HG03571 (cell line): ENCODE results near the gene MGAT3.

Experiments used
- ATAC-seq: cut with Tn5 transposase; IDR thresholded peaks from one replicate; pipeline ENCODE4 v1.9.1; 2021; ENCODE audit not compliant: unreplicated experiment

MGAT3 gene

GRCh38 chr22:39469681-39470450, 13.1 kb downstream of the MGAT3 start:
- ATAC-seq, result no peak

- no peak for ATAC-seq
Observed at GRCh38 chr22:39470451-39471291, 13.9 kb downstream of the MGAT3 start.

GRCh38 chr22:39471381-39472141, 14.7 kb downstream of the MGAT3 start:
- no peak for ATAC-seq

GRCh38 chr22:39472570-39473556, 16.1 kb downstream of the MGAT3 start:
- ATAC-seq, result no peak

- no peak for ATAC-seq
Observed at GRCh38 chr22:39473851-39474250, 17.0 kb downstream of the MGAT3 start.

- no peak for ATAC-seq
Observed at GRCh38 chr22:39474351-39475111, 17.7 kb downstream of the MGAT3 start.

GRCh38 chr22:39475337-39475736, 18.5 kb downstream of the MGAT3 start:
- no peak for ATAC-seq

- ATAC-seq, result no peak
Observed at GRCh38 chr22:39475902-39476301, 19.1 kb downstream of the MGAT3 start.

GRCh38 chr22:39476664-39477063, 19.9 kb downstream of the MGAT3 start:
- no peak for ATAC-seq

GRCh38 chr22:39477542-39477941, 20.7 kb downstream of the MGAT3 start:
- no peak for ATAC-seq

- no peak for ATAC-seq
Observed at GRCh38 chr22:39478441-39478850, 21.6 kb downstream of the MGAT3 start.

GRCh38 chr22:39479254-39479653, 22.4 kb downstream of the MGAT3 start:
- no peak for ATAC-seq

- ATAC-seq, result no peak
Observed at GRCh38 chr22:39480557-39480956, 23.7 kb downstream of the MGAT3 start.

GRCh38 chr22:39481054-39481453, 24.2 kb downstream of the MGAT3 start:
- ATAC-seq, result no peak

GRCh38 chr22:39481595-39481994, 24.8 kb downstream of the MGAT3 start:
- ATAC-seq, result no peak

- no peak for ATAC-seq
Observed at GRCh38 chr22:39482768-39483167, 26.0 kb downstream of the MGAT3 start.

GRCh38 chr22:39486951-39487825, 30.4 kb downstream of the MGAT3 start:
- ATAC-seq, result no peak

GRCh38 chr22:39487826-39488520, 31.2 kb downstream of the MGAT3 start:
- no peak for ATAC-seq
